Neuron (in vitro differentiated cells): Measurements from ENCODE around the gene CHMP1A.

Experiments
- H2AFZ ChIP-seq: one replicate; pipeline ENCODE4 v1.6.1; 2013; ENCODE audit warnings: low read depth, mild to moderate bottlenecking, inconsistent platforms, low read length, moderate library complexity
- H3K27me3 ChIP-seq: one replicate; pipeline ENCODE4 v1.6.1; 2013; ENCODE audit warnings: low read length; ENCODE audit not compliant: insufficient read depth
- H3K36me3 ChIP-seq: one replicate; pipeline ENCODE4 v1.6.1; 2013; ENCODE audit warnings: low read length; ENCODE audit not compliant: insufficient read depth
- H3K4me1 ChIP-seq: one replicate; pipeline ENCODE4 v1.6.1; 2013; ENCODE audit warnings: low read length; ENCODE audit not compliant: insufficient read depth
- H3K4me3 ChIP-seq: 2 replicates; pipeline ENCODE4 v1.5.1; 2013; ENCODE audit warnings: mild to moderate bottlenecking, low read length, moderate library complexity
- H3K9me3 ChIP-seq: one replicate; pipeline ENCODE4 v1.6.1; 2013; ENCODE audit warnings: low read length

Gene CHMP1A

DNA sequence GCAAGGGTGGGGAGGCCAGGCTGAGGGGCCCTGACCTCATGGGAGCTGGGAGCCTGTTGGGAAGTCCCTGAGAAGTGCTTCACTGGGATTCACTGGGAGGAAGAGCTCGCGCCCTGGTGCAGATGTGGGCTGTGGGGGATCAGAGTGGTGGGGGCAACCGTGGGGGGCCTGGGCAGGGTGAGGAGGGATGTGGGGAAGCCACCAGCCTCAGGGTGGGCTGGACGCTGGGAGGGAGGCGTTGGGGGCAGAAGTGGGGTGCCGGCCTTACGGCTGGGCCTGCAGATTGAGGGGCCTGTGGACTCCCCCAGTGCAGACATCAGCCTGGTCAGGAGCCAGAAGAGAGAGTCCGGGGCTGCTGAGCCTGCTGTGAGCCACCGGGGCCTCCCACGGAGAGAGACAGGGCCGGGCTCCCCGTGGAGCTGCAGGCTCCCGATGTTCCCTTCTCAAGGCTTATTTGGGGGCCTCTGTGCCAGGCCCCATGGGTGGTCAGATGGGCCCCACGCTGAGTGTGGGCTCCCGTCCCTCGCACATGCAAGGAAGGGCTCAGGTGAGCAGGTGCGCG, 36.3 kb downstream of the CHMP1A start:
- no peak overlapping the region for H3K4me3 ChIP-seq

DNA sequence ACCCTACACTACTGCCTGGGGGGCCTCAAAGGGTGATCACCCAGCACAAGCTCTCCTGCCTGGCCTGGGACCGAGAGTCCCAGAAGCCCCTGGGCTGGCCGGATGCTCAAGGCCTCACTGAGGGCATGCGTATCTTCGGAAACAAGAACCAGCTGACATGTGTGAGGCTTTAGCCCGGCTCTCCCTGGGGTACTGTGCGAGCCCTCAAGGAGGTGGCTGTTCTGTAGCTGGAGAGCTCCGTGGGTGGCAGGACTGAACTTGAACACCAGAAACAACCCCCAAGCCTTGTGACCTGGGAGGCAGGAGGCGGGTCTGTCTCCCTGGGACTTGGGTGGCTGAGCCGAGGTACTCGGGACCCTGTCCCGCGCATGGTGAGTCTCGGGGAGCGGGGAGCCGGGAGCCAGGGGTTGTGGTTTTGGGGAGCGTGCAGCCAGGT, 37.1 kb downstream of the CHMP1A start:
- H2AFZ ChIP-seq, result no peak overlapping the region
- H3K27me3 ChIP-seq, result no peaks in the 10 kb centered on the region
- peaks cover 8% of the 10 kb centered on the region for H3K4me1 ChIP-seq
- no peak overlapping the region for H3K4me3 ChIP-seq
- no peaks in the 10 kb centered on the region for H3K36me3 ChIP-seq
- no peaks in the 10 kb centered on the region for H3K9me3 ChIP-seq

More for the DNA sequence above, 36.3 kb downstream of the CHMP1A start:
- H3K4me1 ChIP-seq, result peaks cover 8% of the 10 kb centered on the region
- H2AFZ ChIP-seq, result no peak overlapping the region
- no peaks in the 10 kb centered on the region for H3K27me3 ChIP-seq
- H3K9me3 ChIP-seq, result no peaks in the 10 kb centered on the region
- no peaks in the 10 kb centered on the region for H3K36me3 ChIP-seq

DNA sequence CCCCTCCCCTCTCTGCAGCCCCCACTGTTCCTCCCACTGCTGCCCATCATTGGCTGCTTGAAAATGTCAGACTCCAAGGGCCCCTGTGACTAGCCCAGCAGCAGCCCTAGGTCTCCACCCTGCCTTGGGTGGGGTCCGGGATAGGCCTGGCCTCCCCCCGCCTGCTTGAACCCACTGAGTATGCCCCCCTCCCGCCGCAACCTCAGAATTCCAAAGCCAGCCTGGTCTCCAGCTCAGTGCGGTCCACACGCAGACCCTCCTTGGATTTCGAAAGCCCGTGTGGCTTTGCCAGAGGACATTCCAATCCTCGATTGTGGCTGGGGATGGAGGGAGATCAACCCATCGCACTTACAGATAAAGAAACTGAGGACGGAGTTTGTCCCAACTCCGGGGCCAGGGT, 37.7 kb downstream of the CHMP1A start:
- Histone ChIP-seq H2AFZ (no peak overlapping the region), H3K9me3 (no peaks in the 10 kb centered on the region), H3K4me1 (peaks cover 6% of the 10 kb centered on the region), H3K4me3 (no peak overlapping the region), H3K36me3 (no peaks in the 10 kb centered on the region), H3K27me3 (no peaks in the 10 kb centered on the region)

DNA sequence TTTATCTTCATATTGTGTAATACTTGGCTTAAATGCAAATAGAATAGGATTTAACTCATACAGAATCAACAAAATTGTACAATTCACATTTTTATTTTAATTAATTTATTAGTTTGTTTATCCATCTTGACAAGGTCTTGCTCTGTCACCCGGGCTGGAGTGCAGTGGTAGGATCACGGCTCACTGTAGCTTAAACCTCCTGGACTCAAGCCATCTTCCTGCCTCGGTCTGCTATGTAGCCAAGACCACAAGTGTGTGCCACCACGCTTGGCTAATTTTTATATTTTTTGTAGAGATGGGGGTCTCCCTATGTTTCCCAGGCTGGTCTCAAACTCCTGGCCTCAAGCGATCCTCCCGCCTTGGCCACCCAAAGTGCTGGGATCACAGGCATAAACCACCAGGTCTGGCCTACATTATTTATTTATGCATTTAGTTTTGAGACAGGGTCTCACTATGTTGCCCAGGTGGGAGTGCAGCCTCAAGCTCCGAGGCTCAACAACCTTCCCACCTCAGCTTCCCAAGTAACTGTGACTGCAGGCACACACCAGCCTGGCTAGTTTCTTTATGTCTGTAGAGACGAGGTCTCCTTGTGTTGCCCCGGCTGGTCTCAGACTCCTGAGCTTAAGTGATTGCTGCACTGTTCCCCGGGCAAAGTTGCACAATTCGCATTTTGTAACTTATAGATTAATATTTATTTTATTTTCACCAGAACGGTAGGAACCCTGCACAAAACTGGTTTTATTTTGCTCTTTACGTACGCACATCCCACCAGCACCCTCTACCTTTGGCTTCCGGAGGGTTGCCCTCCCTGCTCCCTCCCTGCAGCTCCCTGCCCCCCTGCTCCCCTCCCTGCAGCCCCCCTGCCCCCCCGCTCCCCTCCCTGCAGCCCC, 39.2 kb downstream of the CHMP1A start:
- H3K4me1 ChIP-seq, result peaks cover 2% of the 10 kb centered on the region
- no peaks in the 10 kb centered on the region for H3K9me3 ChIP-seq
- no peak overlapping the region for H3K4me3 ChIP-seq
- no peaks in the 10 kb centered on the region for H3K27me3 ChIP-seq
- no peaks in the 10 kb centered on the region for H3K36me3 ChIP-seq
- H2AFZ ChIP-seq, result no peak overlapping the region

DNA sequence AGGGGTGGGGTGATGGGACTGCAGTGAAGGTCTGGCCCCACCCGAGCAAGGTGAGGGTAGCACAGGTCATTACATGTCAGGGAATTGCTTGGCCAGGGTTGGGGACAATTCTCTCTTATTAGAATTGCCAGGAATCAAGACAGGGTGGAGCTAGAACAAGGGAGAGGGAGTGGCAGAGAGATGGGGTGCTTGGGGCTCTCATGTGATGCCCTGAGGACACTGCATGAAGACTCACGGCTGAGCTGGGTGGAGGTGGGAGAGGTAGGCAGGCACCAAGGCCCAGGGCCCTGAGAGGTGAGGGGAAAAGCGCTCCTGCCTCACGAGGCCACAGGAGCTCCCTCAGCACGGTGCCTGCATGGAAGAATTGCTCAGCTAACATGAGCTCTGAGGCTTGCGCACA, 40.5 kb downstream of the CHMP1A start:
- no peak overlapping the region for H2AFZ ChIP-seq
- H3K9me3 ChIP-seq, result no peaks in the 10 kb centered on the region
- no peak overlapping the region for H3K4me3 ChIP-seq
- no peaks in the 10 kb centered on the region for H3K36me3 ChIP-seq
- H3K4me1 ChIP-seq, result peaks cover 8% of the 10 kb centered on the region
- no peaks in the 10 kb centered on the region for H3K27me3 ChIP-seq

DNA sequence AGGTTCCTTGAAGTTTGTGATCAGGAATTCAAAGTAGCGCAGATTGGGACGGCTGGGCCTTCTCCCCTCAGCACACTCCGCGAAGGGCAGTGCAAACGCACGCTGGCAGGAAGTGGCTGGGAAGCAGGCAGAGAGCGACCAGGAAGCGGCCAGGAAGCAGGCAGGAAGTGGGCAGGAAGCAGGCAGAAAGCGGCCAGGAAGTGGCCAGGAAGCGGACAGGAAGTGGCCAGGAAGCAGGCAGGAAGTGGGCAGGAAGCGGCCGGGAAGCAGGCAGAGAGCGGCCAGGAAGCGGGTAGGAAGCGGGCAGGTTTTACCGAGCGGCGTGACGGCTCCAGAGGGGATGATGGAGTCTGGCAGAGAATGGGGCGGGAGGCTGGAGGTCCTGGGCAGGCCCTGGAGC, 40.9 kb downstream of the CHMP1A start:
- peaks cover 8% of the 10 kb centered on the region for H3K4me1 ChIP-seq
- no peaks in the 10 kb centered on the region for H3K36me3 ChIP-seq
- no peaks in the 10 kb centered on the region for H3K27me3 ChIP-seq
- no peak overlapping the region for H2AFZ ChIP-seq
- no peak overlapping the region for H3K4me3 ChIP-seq
- no peaks in the 10 kb centered on the region for H3K9me3 ChIP-seq

DNA sequence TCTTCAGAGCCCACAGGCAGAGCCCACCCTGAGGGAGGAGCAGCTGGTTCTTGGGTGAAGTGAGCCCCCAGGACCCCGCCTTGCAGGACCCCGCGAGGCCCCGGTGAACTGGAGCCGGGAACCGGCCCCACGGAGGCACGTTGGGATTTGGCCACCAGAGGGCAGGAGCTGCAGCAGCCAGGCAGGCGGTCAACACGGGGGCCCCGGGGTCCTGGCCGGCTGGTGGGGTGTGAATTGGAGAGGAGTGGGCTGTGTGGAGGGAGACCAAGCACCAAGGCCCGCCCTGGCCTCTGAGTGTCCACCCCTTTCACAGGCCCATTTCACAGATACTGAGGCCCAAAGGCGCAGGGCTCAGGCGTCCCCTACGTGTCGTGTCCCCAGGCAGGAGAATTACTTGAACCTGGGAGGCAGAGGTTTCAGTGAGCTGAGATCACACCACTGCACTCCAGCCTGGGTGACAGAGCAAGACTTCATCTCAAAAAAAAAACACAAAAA, 41.9 kb downstream of the CHMP1A start:
- Histone ChIP-seq H3K4me3 (no peak overlapping the region), H3K27me3 (no peaks in the 10 kb centered on the region), H3K4me1 (peaks cover 8% of the 10 kb centered on the region), H3K9me3 (no peaks in the 10 kb centered on the region), H3K36me3 (no peaks in the 10 kb centered on the region), H2AFZ (no peak overlapping the region)

DNA sequence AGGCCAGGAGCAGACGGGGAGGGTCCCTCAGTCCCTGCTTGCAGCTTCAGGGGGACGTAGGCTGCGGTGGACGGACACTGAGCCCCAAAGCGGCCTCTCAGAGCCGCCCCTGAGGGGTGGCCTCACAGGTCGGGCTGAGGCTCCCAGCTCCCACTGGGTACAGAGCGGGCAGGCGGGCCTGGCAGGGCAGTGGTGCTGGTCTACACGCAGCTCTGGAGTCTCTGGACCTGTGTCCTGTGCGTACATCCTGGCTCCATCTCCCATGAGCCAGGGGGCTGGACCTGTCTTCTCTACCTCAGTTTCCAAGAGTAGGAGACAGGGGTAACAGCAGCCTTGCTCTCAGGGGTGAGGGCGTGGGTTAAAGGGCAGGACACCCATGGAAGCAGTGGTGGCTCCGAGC, 42.3 kb downstream of the CHMP1A start:
- Histone ChIP-seq H3K4me1 (peaks cover 8% of the 10 kb centered on the region), H2AFZ (no peak overlapping the region), H3K27me3 (no peaks in the 10 kb centered on the region), H3K4me3 (no peak overlapping the region), H3K9me3 (no peaks in the 10 kb centered on the region), H3K36me3 (no peaks in the 10 kb centered on the region)

DNA sequence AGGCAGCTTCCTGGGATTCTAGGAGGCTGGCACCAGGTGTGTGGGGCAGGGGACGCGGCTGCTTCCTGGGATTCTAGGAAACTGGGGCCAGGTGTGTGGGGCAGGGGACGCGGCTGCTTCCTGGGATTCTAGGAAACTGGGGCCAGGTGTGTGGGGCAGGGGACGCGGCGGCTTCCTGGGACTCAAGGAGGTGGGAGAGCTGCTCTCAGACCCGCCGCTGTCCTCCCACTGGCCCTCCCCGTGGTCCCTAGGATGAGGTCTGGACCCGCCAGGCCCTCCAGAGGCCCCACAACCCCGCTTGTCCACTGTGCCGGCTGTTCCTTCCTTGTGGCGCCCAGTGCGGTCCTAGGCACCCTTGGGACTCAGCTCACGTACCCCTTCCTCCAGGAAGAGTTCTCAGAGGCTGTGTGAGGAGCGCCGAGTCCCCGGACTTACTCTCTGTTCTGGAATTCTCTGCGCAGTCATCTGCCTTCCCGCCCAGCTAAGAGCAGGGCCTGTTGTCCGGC, 43.5 kb downstream of the CHMP1A start:
- Histone ChIP-seq H3K9me3 (no peaks in the 10 kb centered on the region), H3K36me3 (no peaks in the 10 kb centered on the region), H3K4me3 (no peak overlapping the region), H3K4me1 (peaks cover 8% of the 10 kb centered on the region), H2AFZ (no peak overlapping the region), H3K27me3 (no peaks in the 10 kb centered on the region)

DNA sequence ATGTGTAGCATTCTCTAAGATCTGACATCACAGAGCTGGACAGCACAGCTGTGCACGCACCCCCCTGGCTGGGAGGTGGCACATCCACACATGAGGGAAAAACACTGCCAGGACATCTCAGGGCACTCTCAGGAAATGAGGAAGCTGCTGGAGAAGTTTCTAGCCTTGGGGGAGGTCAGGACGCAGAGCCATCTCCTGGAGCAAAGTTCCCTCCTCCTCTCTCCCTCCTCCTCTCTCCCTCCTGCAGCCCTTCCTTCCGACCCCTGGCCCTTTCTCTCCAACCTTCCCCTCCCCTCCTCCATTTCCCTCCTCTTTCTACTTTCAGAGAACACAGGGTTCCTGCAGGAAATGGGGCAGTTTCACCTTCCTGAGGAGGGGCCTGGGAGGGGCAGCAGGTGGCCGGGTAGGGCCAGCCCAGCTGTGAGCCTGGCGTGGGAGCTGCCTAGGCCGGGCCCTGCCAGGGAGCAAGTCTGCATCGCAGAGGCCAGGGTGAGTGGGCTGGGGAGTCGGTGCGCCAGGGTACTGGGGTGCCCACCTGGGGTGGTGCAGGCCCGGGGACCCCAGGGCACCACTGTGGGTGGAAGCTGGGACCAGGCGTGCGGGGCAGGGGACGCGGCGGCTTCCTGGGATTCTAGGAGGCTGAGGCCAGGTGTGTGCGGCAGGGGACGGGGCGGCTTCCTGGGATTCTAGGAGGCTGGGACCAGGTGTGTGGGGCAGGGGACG, 44.1 kb downstream of the CHMP1A start, which contains the start of gene DPEP1:
Gene DPEP1 (plus strand): TSS at position 412 of the 723 bp plus-strand sequence. CDS start 16,769 bp downstream, outside the sequence.
- H3K4me1 ChIP-seq, result peaks cover 8% of the 10 kb centered on the region

DNA sequence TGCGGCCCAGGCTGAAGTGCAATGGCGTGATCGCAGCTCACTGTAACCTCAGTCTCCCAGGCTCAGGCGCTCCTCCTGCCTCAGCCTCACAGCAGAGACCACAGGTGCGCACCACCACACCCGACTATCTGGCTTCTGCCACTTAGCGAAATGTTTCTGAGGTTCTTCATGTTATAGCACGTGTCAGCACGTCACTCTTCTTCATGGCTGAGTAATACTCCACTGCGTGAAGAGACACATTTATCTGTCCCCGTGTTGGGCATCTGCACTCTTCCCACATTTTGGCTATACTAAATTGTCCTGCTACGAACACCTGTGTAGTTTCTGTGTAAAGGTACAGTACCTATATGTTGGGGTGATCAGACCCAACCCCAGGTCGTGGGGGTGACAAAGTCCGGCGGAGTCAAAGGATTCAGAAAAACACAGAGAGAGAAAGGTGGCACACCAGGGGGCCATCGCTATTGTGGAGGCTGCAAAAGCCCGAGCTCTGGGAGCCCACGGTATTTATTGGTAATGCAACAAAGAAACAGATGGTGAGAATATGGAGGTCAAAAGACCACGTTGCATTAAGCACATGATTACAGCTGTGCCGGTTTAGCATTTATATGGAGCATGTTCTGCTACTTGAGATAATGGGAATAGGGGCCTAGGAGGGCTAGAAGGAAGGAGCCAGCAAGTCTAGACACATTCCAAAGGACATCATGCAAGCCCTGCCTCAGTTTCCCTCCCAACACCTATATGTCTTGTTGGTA, 44.9 kb downstream of the CHMP1A start:
- no peaks in the 10 kb centered on the region for H3K36me3 ChIP-seq
- no peak overlapping the region for H3K4me3 ChIP-seq
- H3K27me3 ChIP-seq, result no peaks in the 10 kb centered on the region
- H3K9me3 ChIP-seq, result no peaks in the 10 kb centered on the region
- H2AFZ ChIP-seq, result no peak overlapping the region
- peaks cover 8% of the 10 kb centered on the region for H3K4me1 ChIP-seq

More for the DNA sequence above, 44.1 kb downstream of the CHMP1A start, which contains the start of gene DPEP1:
- H2AFZ ChIP-seq, result no peak within 1 kb of the TSS
- H3K27me3 ChIP-seq, result no peaks in the 10 kb centered on the region
- no peaks in the 10 kb centered on the region for H3K36me3 ChIP-seq
- H3K4me3 ChIP-seq, result no peak within 1 kb of the TSS
- H3K9me3 ChIP-seq, result no peaks in the 10 kb centered on the region

DNA sequence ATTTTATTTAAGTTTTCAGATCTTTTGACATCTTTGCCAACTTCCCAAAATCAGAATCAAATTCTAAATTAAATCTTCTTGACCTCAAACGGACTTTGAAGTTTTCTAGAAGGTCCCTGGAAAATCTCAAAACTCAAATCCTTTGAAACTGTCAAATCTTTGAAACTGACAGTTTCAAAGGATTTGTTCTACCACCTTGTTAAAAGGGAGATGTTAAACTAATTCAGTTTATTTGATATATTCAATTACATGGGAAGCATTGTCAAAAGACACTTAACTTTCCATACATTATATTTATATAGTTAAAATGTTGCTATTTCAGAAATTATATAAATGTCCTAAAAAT, 47.4 kb downstream of the CHMP1A start:
- Histone ChIP-seq H3K4me3 (no peak overlapping the region), H3K36me3 (no peaks in the 10 kb centered on the region), H3K4me1 (peaks cover 8% of the 10 kb centered on the region), H2AFZ (no peak overlapping the region), H3K27me3 (no peaks in the 10 kb centered on the region), H3K9me3 (no peaks in the 10 kb centered on the region)
